ENCODE results near the gene LDHAL6A.

DNA sequence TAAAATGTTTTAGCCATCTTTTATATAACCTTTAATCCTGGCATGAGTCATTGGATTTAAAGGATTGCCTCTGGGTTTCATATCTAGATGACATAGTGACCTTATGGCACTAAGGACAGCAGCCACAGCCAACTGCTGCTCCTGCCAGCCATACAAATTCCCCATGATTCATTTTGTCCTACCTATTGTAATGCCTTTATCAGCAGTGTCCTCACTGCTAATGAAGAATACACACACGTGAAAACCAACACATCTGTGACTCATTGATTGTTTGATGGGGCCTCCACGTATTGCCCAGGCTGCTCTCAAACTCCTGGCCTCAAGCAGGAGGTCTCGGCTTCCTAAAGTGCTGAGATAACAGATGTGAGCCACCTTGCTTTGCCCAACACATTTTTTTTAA lies 1.8 kb downstream of the LDHAL6A start:
- TF ChIP-seq, protein P1, sequence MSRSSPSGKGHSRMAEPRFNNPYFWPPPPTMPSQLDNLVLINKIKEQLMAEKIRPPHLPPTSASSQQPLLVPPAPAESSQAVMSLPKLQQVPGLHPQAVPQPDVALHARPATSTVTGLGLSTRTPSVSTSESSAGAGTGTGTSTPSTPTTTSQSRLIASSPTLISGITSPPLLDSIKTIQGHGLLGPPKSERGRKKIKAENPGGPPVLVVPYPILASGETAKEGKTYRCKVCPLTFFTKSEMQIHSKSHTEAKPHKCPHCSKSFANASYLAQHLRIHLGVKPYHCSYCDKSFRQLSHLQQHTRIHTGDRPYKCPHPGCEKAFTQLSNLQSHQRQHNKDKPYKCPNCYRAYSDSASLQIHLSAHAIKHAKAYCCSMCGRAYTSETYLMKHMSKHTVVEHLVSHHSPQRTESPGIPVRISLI (CRISPR knock-in tag; IDR thresholded peaks at IDR 0.05; ENCODE audit: borderline replicate concordance): no peak
- TF ChIP-seq, protein P2, sequence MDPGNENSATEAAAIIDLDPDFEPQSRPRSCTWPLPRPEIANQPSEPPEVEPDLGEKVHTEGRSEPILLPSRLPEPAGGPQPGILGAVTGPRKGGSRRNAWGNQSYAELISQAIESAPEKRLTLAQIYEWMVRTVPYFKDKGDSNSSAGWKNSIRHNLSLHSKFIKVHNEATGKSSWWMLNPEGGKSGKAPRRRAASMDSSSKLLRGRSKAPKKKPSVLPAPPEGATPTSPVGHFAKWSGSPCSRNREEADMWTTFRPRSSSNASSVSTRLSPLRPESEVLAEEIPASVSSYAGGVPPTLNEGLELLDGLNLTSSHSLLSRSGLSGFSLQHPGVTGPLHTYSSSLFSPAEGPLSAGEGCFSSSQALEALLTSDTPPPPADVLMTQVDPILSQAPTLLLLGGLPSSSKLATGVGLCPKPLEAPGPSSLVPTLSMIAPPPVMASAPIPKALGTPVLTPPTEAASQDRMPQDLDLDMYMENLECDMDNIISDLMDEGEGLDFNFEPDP (CRISPR knock-in tag; conservative IDR thresholded peaks at IDR 0.05): no peak
- TF ChIP-seq, protein P3, sequence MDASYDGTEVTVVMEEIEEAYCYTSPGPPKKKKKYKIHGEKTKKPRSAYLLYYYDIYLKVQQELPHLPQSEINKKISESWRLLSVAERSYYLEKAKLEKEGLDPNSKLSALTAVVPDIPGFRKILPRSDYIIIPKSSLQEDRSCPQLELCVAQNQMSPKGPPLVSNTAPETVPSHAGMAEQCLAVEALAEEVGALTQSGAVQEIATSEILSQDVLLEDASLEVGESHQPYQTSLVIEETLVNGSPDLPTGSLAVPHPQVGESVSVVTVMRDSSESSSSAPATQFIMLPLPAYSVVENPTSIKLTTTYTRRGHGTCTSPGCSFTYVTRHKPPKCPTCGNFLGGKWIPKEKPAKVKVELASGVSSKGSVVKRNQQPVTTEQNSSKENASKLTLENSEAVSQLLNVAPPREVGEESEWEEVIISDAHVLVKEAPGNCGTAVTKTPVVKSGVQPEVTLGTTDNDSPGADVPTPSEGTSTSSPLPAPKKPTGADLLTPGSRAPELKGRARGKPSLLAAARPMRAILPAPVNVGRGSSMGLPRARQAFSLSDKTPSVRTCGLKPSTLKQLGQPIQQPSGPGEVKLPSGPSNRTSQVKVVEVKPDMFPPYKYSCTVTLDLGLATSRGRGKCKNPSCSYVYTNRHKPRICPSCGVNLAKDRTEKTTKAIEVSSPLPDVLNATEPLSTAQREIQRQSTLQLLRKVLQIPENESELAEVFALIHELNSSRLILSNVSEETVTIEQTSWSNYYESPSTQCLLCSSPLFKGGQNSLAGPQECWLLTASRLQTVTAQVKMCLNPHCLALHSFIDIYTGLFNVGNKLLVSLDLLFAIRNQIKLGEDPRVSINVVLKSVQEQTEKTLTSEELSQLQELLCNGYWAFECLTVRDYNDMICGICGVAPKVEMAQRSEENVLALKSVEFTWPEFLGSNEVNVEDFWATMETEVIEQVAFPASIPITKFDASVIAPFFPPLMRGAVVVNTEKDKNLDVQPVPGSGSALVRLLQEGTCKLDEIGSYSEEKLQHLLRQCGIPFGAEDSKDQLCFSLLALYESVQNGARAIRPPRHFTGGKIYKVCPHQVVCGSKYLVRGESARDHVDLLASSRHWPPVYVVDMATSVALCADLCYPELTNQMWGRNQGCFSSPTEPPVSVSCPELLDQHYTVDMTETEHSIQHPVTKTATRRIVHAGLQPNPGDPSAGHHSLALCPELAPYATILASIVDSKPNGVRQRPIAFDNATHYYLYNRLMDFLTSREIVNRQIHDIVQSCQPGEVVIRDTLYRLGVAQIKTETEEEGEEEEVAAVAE (CRISPR knock-in tag; IDR thresholded peaks at IDR 0.05; ENCODE audit: borderline replicate concordance): no peak
- TF ChIP-seq, protein P4, sequence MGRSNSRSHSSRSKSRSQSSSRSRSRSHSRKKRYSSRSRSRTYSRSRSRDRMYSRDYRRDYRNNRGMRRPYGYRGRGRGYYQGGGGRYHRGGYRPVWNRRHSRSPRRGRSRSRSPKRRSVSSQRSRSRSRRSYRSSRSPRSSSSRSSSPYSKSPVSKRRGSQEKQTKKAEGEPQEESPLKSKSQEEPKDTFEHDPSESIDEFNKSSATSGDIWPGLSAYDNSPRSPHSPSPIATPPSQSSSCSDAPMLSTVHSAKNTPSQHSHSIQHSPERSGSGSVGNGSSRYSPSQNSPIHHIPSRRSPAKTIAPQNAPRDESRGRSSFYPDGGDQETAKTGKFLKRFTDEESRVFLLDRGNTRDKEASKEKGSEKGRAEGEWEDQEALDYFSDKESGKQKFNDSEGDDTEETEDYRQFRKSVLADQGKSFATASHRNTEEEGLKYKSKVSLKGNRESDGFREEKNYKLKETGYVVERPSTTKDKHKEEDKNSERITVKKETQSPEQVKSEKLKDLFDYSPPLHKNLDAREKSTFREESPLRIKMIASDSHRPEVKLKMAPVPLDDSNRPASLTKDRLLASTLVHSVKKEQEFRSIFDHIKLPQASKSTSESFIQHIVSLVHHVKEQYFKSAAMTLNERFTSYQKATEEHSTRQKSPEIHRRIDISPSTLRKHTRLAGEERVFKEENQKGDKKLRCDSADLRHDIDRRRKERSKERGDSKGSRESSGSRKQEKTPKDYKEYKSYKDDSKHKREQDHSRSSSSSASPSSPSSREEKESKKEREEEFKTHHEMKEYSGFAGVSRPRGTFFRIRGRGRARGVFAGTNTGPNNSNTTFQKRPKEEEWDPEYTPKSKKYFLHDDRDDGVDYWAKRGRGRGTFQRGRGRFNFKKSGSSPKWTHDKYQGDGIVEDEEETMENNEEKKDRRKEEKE (IDR thresholded peaks at IDR 0.05): no peak

Data from HepG2 (cell line).